GM23338 (cell line): ENCODE results near the gene ZSWIM1.

ENCODE experiments used
- CREB1 ChIP-seq: fragments of 250-450 bp; sonication (Bioruptor Pico); IDR thresholded peaks from 2 replicates; pipeline ENCODE4 v1.5.0; 2020; ENCODE audit warnings: low read depth, mild to moderate bottlenecking, moderate library complexity
- CTCF ChIP-seq, 2 experiments: fragments of 200-600 bp in 1 of 2; sonication (generic) in 1 of 2; conservative IDR thresholded peaks; 2 replicates each; pipeline versions ENCODE4 v1.5.1 to v1.6.1; 2016 to 2017; ENCODE audit warnings: antibody characterized with exemption in 2 of 2, low read depth in 2 of 2, mild to moderate bottlenecking in 2 of 2, moderate library complexity in 1 of 2

GRCh38 chr20:45863543-45864470, 17.2 kb upstream of the ZSWIM1 start:
- TF ChIP-seq CREB1 (no peak), CTCF (conservative IDR thresholded peaks at IDR 0.05; ENCODE audit: low read depth in 2 of 2) (no peak)
